GM21576 (cell line): Measurements from ENCODE around the gene GCDH.
A peak's percentile ranks its signal among the peaks of the same experiment; 100 is the strongest.
"Not testable (repeated sequence)": the region's sequence is repeated elsewhere in the genome, so short reads cannot be mapped to it uniquely, and the experiment has no call there.

Experiments
- ATAC-seq: cut with Tn5 transposase; IDR thresholded peaks from one replicate; pipeline ENCODE4 v1.9.1; 2021; ENCODE audit warnings: mild to moderate bottlenecking, moderate library complexity; ENCODE audit not compliant: unreplicated experiment

The GCDH gene

DNA sequence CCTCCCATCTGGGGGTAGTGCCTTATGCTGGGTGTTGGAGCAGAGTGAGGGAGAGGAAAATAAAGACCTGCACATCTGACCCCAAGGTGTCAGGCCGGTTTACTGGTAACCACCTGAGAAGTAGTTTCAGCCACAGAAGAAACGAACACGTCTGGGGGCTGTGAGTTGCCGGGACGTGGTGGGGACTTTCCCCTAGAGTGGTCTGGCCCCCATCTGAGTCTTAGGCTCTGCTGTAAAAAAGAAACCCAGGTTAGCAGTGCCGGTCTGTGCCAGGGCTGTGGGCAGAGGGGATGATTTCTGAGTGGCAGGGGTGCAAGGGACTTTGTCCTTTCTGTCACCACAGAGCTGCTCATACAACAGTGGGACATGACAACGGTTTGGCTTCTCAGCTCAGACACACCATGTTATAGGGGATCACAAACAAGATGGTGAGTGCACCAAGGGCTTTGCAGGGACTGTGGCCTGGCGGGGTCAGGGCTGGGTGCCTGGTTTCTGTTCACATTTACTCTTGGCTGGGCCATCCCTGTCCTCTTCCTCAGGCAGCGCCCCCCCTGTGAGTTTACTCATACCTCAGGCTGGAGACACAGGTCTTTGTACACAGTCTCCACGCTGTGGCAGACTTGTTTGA, 9.0 kb downstream of the GCDH start:
- peak; percentile 59 for ATAC-seq

DNA sequence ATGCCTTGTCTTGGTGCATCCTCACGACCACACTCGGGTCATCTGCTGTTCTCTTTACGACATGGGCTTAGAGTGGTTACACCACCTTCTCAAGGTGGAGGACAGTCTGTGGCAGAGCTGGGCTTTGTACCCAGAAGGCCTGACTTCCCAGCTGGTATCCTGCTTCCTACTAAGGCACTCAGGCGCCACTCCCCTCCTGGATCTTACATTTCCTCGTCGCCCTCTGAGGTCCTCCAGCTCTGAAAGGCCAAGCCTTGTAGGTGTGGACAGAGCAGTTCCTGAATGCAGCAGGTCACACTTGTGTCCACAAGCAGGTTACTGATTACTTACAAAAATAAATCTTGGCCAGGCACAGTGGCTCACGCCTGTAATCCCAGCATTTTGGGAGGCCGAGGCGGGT, 16.2 kb downstream of the GCDH start:
- ATAC-seq: no peak

DNA sequence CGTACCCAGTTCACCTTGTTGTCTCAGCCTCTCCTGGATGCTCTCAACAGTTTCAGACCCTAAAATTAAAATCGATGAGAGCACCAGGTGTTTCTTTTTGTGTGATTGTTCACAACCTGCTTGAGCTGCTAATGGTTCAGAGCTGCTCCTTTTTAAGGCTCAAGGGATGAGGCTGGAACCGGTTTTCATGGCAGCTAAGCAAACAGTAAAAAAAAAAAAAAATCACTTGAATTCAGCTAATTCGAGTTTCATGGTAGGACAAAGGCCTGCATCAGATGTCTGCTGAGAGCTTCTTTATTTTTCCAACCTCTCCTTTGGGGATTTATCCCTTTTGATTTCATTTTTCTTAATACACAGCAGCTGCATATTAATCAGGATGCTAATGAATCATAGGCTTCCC, 21.6 kb downstream of the GCDH start:
- no peak for ATAC-seq

DNA sequence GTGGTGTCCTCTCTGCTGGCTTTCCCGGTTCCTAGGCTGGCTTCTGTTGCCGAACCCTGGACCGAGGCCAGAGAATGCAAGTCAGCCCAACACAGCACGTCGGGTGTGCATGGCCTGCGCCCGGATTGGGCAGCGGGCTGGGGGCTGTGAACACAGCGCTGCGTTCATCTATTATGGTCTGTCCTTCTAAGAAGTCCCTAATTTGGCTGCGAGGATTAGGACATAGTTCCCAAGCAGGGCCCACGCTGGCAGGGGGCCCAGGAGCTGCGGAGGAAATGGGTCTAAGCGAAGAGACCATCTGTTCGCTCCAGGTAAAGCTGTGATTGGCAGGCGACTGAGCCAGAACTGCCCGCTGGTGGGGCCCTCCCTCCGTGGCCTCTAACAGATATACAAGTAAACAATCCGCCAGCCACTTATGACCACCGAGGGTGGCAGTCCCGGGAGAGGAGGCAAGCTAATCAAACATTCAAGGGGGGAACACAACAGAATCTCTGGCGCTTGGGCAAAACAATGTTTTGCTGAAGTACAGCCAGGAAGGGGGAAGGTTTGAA, 22.1 kb downstream of the GCDH start:
- ATAC-seq: no peak

DNA sequence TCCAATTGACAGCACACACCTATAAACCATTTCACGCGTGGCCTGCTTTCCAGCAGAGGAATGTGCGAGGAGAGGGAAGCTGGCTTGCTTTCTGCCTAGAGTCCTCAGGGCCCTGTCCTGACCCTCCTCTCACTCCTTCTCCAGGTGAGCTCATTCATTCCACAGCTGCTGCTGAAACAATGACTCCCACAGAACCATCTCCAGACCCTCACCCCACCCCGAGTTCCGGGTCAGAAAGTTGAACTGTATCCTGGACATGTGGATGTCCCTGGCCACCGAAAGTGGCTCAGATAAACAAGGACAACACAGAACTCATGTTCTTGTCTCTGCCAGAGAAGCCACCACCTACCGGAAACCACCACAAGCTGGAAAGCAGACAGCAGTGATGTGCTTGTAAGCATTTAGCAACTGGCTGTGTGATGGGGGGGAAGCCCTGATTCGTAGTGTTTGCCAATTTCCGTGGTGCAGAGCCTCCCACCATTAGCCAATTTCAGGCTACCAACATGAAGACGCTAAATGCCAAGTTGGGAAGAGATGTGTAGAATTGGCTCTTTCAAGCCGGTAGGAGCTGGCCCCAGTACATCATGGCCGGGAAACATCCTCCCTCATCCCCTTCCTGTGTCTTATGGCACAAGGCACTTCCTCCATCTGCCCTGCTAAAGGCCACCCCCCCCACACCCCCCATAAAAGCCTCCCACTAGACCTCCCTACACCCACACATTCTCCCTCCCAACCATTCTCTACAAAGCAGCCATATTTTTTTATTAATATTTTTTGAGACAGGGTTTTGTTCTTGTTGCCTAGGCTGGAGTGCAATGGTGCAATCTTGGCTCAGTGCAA, 23.1 kb downstream of the GCDH start:
- ATAC-seq: no peak

DNA sequence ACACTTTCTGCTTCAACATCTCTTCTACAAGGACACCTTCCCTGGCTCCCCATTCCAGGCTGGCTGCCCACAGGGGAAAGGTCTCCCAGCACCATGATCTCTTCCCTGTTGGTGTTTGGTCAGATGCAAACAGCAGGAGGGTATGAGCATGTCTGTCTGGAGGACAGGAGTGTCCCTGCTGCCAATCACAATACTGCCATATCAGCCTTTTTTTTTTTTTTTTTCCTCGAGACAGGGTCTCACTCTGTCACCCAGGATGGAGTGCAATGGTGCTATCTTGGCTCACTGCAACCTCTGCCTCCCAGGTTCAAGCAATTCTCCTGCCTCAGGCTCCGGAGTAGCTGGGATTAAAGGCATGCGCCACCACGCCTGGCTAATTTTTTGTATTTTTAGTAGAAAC, 24.9 kb downstream of the GCDH start:
- not testable (repeated sequence) for ATAC-seq

DNA sequence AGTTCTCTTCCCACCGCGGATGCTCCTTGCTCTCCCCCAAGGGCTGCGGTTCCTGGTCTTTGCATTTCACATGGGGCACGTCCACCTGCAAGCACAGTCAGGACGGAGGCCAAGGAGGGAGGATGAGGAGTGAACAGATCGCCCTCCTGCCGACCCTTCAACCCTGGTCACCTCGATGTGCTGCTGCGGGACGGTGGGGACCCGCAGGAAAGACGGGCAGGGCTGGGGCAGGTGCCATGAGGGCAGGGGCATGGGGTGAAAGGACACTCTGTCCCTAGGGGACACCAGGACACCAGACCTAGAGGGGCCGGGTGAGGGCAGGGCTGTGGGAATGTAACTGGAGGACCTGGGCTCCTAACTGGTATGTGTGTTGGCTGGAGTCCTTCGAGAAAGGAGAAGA, 27.3 kb downstream of the GCDH start:
- ATAC-seq: no peak

DNA sequence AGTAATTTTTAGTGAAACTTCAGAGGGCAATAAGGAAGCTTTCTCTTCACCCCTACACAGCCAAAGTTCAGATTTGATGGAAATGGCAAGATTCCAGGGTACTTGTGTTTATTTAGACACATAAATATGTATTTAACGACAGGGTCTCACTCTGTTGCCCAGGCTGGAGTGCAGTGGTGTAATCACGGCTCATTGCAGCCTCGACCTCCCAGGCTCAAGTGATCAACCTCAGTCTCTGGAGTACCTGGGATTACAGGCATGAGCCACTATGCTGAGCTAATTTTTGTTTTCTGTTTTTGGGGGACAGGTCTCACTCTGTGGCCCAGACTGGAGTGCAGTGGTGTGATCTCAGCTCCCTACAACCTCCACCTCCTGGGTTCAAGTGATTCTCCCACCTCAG, 30.1 kb downstream of the GCDH start:
- no peak for ATAC-seq

DNA sequence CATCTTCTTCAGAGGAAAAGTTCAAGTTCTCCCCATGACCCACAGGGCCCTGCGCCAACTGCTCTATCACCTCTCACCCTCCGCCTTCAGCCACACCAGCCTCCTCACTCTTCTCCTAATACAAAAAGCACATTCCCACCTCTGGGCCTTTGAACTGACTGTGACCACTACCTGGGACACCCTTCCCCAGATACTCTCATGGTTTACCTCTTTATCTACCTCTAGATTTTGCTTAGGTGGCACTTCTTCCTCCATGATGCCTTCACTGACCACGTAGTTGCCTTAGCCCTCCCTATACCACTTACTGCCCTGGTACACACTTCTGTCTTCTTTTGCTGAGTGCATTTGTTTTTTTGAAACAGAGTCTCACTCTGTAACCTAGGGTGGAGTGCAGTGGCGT, 32.0 kb downstream of the GCDH start:
- ATAC-seq: no peak

DNA sequence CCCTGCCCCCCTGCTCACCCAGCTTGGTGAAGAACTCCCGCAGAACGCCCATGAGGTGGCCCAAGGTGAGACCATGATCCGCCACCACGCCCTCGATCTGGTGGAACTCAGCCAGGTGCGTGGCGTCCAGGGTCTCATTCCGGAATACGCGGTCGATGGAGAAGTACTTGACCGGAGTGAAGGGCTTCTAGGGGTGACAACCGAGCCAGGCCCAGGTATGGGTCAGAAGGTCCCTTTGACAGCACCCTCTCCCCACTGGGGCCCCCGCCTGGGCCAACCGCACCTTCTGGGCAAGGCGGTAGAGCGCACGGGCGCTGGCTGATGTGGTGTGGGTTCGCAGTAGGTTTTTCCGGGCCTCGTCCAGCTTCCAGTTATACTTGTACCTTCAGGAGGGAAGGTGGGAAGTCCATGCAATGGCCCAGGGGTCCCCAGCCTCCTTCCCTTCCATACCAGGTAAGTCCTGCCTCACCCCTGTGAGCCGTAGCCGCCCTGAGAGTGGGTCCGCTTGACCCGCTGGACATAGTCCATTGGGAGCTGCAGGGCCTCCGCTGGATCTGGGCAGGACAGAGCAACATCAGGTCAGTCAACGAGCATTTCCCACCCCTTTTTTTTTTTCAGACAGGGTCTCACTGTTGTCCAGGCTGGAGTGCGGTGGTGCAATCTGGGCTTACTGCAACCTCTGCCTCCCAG, 33.8 kb downstream of the GCDH start:
- no peak for ATAC-seq

DNA sequence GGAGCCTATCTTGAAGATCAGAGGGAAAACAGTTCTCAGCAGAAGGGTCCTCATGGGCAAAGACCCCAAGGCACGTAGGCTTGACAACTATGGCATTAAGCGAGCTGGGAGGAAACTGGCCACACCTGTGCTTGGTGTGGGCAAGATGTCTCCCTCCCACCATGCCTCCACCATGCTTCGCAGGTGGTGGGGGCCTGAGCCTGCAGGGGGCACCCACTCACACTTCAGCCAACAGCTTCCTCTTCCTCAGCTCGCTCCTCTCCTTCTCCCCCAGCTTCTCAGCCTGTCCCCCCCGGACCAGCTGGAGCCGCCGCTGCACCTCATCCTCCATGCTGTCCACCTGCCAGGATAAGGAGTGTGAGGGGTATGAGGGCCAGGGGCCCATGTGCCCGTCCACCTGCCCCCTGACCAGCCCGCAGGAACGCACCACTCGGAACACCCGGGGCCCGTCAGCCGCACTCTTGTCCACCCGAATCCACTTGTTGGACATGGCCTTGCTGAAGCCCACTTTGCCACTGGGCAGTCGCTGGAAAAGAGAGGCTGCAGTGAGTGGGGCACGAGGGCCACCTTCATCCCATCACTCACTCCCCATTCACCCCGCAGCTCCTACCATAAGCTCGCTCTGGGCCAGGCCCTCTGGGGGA, 39.2 kb downstream of the GCDH start:
- no peak for ATAC-seq

DNA sequence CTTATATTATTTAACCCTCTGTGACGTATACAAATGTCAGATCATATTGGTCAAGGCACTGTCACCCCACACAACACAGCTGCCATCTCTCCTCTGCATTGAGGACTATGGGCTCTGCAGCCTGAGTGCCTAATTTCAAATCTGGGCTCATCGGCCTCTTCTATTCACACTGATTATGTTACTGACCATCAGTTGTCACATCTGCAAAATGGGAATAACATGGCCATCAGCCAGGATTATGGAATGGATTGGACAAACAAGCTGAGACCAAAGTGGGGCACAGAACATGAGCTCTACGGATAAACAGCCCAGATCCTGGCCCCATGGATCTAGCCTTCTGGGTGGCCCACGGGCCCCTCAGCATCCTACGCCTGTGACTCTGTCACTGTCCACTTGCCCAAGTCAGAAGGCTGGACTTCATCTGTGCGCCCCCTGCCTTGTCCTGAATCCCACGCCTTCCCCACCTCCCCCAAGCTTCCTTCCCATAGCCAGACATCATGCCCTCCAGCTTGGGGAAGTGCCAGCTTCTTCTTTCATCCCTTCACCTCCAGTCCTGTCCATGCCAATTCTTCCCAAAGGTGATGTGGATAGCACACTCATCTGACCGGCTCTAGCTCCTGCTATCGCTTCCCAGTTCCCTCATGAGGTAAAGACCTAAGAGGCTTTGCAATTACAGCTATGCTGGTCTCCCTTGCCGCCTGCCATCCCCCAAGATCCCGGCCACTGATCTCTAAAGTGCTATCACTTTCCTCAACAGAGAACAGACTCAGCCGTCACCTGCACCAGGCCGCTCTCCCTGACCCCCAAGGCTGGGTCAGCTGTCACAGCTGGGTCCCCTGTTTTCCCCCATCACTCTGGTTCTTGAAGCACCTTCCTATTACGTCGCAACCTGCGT, 41.7 kb downstream of the GCDH start:
- no peak for ATAC-seq

DNA sequence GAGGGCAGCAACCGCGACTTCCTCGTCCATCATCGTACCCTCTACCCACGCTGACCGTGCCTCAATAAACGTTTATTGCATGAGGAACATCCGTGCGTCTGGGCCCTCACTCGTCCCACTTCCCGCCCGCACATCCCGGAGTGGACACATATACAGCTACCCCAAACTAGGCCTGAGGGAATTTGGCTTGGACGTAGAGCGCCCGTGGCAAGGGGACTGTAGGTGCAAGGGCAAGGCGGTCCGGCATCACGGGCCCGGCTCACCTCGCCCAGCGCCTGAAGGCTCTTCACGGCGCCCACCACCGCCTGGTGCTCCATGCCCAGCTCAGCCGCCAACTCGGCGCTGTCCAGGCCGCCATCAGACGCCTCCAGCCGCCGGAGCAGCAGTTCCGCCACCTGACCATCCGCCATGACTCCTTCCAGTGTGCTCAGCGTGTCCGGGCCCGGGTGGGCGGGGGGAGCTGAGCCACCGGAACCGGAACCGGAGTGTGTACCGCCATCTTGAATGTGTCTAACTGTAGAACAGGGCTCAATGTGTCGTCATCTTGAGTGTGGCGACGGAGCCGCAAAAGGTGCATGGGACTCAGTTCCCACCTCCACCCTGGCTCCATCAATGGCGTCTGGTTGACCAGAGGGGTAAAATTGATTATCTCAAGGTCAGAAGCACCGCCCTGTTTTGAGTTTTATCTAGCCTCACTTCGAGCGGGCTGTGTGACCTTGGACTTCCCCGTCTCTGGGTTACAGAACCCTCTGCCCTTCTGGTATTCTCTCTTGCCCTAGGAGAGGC, 42.5 kb downstream of the GCDH start, which contains the start of gene FARSA:
Gene FARSA, minus strand, starts transcription at position 425 of the 786 bp plus-strand sequence. Its CDS starts 15 bp downstream, at position 410.
- peak; percentile 34 for ATAC-seq

DNA sequence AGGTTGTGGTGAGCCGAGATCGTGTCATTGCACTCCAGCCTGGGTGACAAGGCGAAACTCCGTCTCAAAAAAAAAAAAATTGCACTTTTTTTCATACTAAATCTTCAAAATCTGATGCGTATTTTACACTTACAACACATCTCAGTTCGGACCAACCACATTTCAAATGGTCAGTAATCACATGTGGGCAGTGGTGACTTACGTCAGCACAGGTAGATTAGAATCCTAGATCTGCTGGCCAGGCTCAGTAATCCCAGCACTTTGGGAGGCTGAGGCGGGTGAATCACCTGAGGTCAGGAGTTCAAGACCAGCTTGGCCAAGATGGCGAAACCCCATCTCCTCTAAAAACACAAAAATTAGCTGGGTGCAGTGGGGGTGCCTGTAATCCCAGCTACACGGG, 44.1 kb downstream of the GCDH start:
- no peak for ATAC-seq

DNA sequence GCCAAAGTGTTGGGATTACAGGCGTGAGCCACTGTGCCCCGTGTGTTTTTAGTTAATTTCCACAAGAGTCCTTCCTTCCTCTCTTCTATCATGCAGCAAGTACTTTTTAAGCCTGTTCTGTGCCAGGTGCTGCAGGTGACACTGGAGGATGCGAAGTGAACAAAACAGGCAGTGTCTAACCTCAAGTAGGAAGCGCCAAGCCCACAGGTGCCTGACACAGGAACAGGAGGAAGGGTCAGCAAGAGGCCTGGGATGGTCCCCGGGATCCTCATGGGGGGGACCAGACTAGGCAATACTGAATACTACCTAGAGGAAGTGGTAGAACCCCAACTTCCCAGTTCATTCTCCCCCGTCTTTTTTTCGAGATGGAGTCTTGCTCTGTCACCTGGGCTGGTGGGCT, 45.6 kb downstream of the GCDH start:
- ATAC-seq: no peak

DNA sequence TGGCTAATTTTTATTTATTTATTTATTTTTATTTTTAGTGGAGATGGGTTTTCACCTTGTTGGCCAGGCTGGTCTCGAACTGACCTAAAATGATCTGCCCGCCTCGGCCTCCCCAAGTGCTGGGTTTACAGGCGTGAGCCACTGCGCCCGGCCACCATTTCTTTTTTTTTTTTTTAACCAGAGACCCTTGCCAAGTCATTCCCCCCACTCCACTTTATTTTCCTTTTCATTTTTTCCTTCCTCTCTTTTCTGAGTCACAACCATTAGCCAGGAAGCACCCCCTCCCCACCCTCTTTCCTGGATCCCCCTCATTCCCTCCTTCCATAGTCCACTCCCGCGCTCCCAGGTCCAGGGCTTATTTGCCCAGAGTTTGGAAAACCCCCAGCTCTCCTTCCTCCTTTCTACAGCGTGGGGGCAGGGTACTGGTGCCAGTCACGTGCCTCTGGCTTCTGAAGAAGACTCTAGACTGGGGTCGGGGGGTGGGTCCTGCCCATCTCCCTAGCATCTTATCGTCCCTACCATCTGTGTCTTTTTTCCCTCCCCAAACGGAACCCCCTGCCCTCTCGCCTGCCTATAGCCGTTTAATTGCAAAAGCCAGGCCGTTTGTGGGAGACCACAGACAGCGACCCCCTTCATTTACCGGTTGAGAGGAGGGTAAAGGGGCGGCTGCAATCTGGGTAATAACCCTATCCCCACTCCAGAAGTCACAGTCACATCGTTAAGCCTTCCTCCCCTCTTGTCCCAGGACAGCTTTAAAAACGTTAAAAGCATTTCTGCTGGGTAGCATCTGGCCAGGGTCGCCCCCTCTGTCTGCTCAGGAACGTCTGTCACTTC, 46.4 kb downstream of the GCDH start:
- no peak for ATAC-seq

DNA sequence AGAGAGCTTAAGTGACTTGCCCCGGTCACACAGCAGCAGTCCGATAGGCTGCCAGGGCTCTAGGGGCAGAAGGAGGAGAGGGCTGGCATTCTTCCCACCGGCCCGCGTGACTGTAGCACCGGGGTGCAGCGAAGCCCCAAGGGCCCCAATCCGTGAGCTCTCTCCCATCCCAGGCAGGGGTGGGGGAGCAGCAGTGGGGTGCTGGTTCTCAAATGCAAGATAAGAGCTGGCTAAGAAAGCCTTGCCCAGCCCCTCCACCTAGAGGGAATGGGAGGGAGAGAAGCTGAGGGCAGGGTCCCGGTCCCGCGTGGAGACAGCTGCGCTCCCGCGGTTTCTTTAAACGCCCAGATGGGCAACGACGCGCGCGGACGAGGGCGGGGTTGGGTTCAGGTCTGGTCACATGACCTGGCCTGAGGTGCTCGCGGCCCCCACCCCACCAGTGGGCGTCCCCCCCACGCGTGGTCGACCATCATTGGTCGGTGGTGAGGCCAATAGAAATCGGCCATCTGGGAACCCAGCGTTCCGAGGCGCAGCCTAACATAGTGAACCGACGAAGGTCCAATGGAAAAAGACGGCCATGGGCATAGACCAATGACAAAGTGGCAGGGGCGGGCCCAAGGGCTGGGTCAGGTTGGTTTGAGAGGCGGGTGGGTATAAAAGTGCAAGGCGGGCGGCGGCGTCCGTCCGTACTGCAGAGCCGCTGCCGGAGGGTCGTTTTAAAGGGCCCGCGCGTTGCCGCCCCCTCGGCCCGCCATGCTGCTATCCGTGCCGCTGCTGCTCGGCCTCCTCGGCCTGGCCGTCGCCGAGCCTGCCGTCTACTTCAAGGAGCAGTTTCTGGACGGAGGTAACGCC, 47.2 kb downstream of the GCDH start, which contains the start of gene CALR:
Gene CALR, plus strand, starts transcription at position 683 of the 852 bp plus-strand sequence. Its CDS starts 71 bp downstream, at position 754.
- peak; percentile 83 for ATAC-seq
